ENCODE results near the gene GABRA4. TPM values are rescaled to one million over a fixed set of nuclear protein-coding genes. Genes with fewer than 3 reads are reported as not detected.

GABRA4 gene
- total RNA-seq, 1 experiment from 2014 or later, result not detected

DNA sequence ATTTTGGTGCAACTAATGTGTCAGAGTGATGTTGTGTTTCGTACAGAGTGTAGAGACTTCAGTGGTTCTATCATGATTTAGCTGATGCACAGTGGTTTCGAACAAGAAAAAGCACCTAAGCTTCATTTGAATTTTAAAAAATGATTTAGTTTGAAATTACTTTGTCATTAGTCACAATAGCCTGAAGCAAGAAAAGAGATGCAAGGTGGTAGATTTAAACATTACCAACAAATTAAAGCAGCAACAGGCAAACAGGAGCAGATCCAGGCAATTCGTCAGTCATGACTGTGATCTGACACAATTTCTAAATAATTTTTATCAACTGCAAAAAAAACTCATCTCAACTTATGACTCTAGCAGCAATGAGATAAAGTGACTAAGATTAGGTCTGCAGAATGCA is 59.7 kb downstream of the GABRA4 start:
- TF ChIP-seq, protein P1, sequence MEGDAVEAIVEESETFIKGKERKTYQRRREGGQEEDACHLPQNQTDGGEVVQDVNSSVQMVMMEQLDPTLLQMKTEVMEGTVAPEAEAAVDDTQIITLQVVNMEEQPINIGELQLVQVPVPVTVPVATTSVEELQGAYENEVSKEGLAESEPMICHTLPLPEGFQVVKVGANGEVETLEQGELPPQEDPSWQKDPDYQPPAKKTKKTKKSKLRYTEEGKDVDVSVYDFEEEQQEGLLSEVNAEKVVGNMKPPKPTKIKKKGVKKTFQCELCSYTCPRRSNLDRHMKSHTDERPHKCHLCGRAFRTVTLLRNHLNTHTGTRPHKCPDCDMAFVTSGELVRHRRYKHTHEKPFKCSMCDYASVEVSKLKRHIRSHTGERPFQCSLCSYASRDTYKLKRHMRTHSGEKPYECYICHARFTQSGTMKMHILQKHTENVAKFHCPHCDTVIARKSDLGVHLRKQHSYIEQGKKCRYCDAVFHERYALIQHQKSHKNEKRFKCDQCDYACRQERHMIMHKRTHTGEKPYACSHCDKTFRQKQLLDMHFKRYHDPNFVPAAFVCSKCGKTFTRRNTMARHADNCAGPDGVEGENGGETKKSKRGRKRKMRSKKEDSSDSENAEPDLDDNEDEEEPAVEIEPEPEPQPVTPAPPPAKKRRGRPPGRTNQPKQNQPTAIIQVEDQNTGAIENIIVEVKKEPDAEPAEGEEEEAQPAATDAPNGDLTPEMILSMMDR (conservative IDR thresholded peaks at IDR 0.05), result no peak
- no peak overlapping the region for H3K9ac ChIP-seq (ENCODE audit: extremely low read depth, insufficient read length, low read length)

More for the DNA sequence above, 59.7 kb downstream of the GABRA4 start:
- no peak overlapping the region for H3K56ac ChIP-seq (ENCODE audit: insufficient read length, low read depth, low read length)
- H3K79me1 ChIP-seq (ENCODE audit: insufficient read depth, low read depth, low read length, poor library complexity, severe bottlenecking), result no peaks in the 10 kb centered on the region
- Mint-ChIP-seq H3K36me3 (ENCODE audit: insufficient read depth in 1 of 3, low read depth in 3 of 3) (no peaks in the 10 kb centered on the region), H3K27me3 (ENCODE audit: low read depth) (no peaks in the 10 kb centered on the region), H3K27ac (no peak overlapping the region), H3K9me3 (no peaks in the 10 kb centered on the region), H3K4me1 (no peaks in the 10 kb centered on the region), H3K4me3 (no peak overlapping the region)
- H2BK12ac ChIP-seq (ENCODE audit: insufficient read length, low read depth, low read length), result no peak overlapping the region
- no peak overlapping the region for H2BK5ac ChIP-seq (ENCODE audit: insufficient read length, low read length)
- DNase-seq, result no peak
- H3K27ac ChIP-seq (ENCODE audit: insufficient read length, low read depth, low read length), result no peak overlapping the region
- no peak overlapping the region for H3K4ac ChIP-seq (ENCODE audit: low read depth, low read length)
- H3T11ph ChIP-seq (ENCODE audit: low read length), result no peak overlapping the region
- H3K27me3 ChIP-seq (ENCODE audit: insufficient read depth, low read length), result no peaks in the 10 kb centered on the region
- no peak overlapping the region for H3K14ac ChIP-seq (ENCODE audit: insufficient read depth, low read length)
- H2BK120ac ChIP-seq (ENCODE audit: low read depth, low read length, poor library complexity, severe bottlenecking), result no peak overlapping the region
- no peak overlapping the region for H2BK15ac ChIP-seq (ENCODE audit: low read depth, low read length)
- no peaks in the 10 kb centered on the region for H3K23me2 ChIP-seq (ENCODE audit: insufficient read length, low read depth, low read length, poor library complexity, severe bottlenecking)
- H4K5ac ChIP-seq (ENCODE audit: insufficient read length, low read depth, low read length), result no peak overlapping the region
- no peak overlapping the region for H2BK20ac ChIP-seq (ENCODE audit: low read depth, low read length, poor library complexity, severe bottlenecking)
- no peak overlapping the region for H3K23ac ChIP-seq (ENCODE audit: insufficient read length, low read depth, low read length)
- no peak overlapping the region for H2AK5ac ChIP-seq (ENCODE audit: insufficient read length, low read length)
- H2AFZ ChIP-seq (ENCODE audit: low read length), result no peak overlapping the region
- H3K18ac ChIP-seq (ENCODE audit: insufficient read length, low read depth, low read length), result no peak overlapping the region
- H3K79me2 ChIP-seq (ENCODE audit: insufficient read depth, low read length), result no peaks in the 10 kb centered on the region
- H3K9me3 ChIP-seq (ENCODE audit: control insufficient read depth, low read depth, low read length), result no peaks in the 10 kb centered on the region
- no peak overlapping the region for H4K91ac ChIP-seq (ENCODE audit: insufficient read length, low read depth, low read length)
- no CpG with 5 or more reads among the region's 3 CpGs for WGBS (ENCODE audit: extremely low coverage, insufficient read length, low lambda C conversion rate)
- H4K20me1 ChIP-seq (ENCODE audit: control insufficient read depth, insufficient read depth, insufficient read length), result no peaks in the 10 kb centered on the region
- no peak overlapping the region for H3K4me2 ChIP-seq (ENCODE audit: insufficient read depth, insufficient read length, low read length)
- no peaks in the 10 kb centered on the region for H3K4me1 ChIP-seq (ENCODE audit: insufficient read depth, low read length)
- H4K8ac ChIP-seq (replicated peaks; ENCODE audit: insufficient read length, low read depth, low read length), result no peak overlapping the region
